HFF-Myc (cell line): Measurements from ENCODE around the gene DHRS13.

Experiments
- DNase-seq: peaks from one replicate; pipeline ENCODE4 v3.0.0-alpha.2; 2011; ENCODE audit warnings: low read depth; ENCODE audit errors: extremely low read depth
- H3K4me3 ChIP-seq: replicated peaks from 2 replicates; pipeline ENCODE4 v1.5.1; 2011; ENCODE audit warnings: low read depth, mild to moderate bottlenecking, control low read depth, low read length
- CTCF ChIP-seq: IDR thresholded peaks from 2 replicates; pipeline ENCODE4 v1.5.1; 2012; ENCODE audit warnings: mild to moderate bottlenecking, low read depth, low read length, control low read depth; ENCODE audit errors: missing control alignments

The DHRS13 gene

GRCh38 chr17:28949185-28950016, 46.5 kb upstream of the DHRS13 start:
- DNase-seq, result no peak
- TF ChIP-seq CTCF, result no peak
- peak overlapping the region; percentile 86 for H3K4me3 ChIP-seq

GRCh38 chr17:28948873-28949184, 46.0 kb upstream of the DHRS13 start:
- DNase-seq, result no peak
- TF ChIP-seq CTCF, result no peak
- peak overlapping the region; percentile 86 for H3K4me3 ChIP-seq

- DNase-seq, result no peak
- TF ChIP-seq CTCF, result no peak
- peak overlapping the region; percentile 86 for H3K4me3 ChIP-seq
Measured at GRCh38 chr17:28948342-28948741, 45.5 kb upstream of the DHRS13 start.

GRCh38 chr17:28947639-28948038, 44.8 kb upstream of the DHRS13 start:
- no peak for TF ChIP-seq CTCF
- DNase-seq, result no peak
- peak overlapping the region; percentile 86; the same call in 1 of the 2 replicates for H3K4me3 ChIP-seq

- TF ChIP-seq CTCF, result no peak
- no peak overlapping the region for H3K4me3 ChIP-seq
- no peak for DNase-seq
Measured at GRCh38 chr17:28946239-28946638, 43.4 kb upstream of the DHRS13 start.

- no peak overlapping the region for H3K4me3 ChIP-seq
- no peak for DNase-seq
Measured at GRCh38 chr17:28944862-28945741, 42.2 kb upstream of the DHRS13 start.

More at GRCh38 chr17:28944862-28945741, 42.2 kb upstream of the DHRS13 start:
- TF ChIP-seq CTCF, result no peak
